HG03521 (cell line): ENCODE results near the gene PARP15.

ENCODE experiments used
- ATAC-seq: cut with Tn5 transposase; IDR thresholded peaks from one replicate; pipeline ENCODE4 v1.9.1; 2021; ENCODE audit warnings: mild to moderate bottlenecking, moderate library complexity; ENCODE audit not compliant: unreplicated experiment

Gene PARP15

GRCh38 chr3:122661633-122662032 is 84.2 kb downstream of the PARP15 start:
- ATAC-seq = no peak

GRCh38 chr3:122662505-122662904 is 85.1 kb downstream of the PARP15 start:
- ATAC-seq = no peak

- no peak for ATAC-seq
These were observed 87.9 kb downstream of the PARP15 start for GRCh38 chr3:122665226-122665786.

GRCh38 chr3:122665881-122666280 is 88.4 kb downstream of the PARP15 start:
- no peak for ATAC-seq

- ATAC-seq = peak; percentile 71
These were observed 91.7 kb downstream of the PARP15 start for GRCh38 chr3:122668930-122669730.

- ATAC-seq = no peak
These were observed 94.1 kb downstream of the PARP15 start for GRCh38 chr3:122671553-122671952.

GRCh38 chr3:122674339-122674738 is 96.9 kb downstream of the PARP15 start:
- ATAC-seq = no peak

- ATAC-seq = no peak
These were observed 99.3 kb downstream of the PARP15 start for GRCh38 chr3:122676759-122677158.

GRCh38 chr3:122677216-122677615 is 99.8 kb downstream of the PARP15 start:
- no peak for ATAC-seq

GRCh38 chr3:122678506-122678905 is 101.1 kb downstream of the PARP15 start:
- no peak for ATAC-seq

GRCh38 chr3:122679085-122679881 is 101.8 kb downstream of the PARP15 start:
- ATAC-seq = no peak

GRCh38 chr3:122679882-122680474 is 102.5 kb downstream of the PARP15 start:
- ATAC-seq = no peak

- no peak for ATAC-seq
These were observed 103.2 kb downstream of the PARP15 start, which contains the start of gene PARP14 for GRCh38 chr3:122680475-122681283. PARP14 (plus strand) TSS chr3:122680839; CDS start chr3:122680884, 45 bp downstream.

- ATAC-seq = no peak
These were observed 104.0 kb downstream of the PARP15 start for GRCh38 chr3:122681284-122681973.

- ATAC-seq = no peak
These were observed 104.5 kb downstream of the PARP15 start for GRCh38 chr3:122681974-122682409.

GRCh38 chr3:122682778-122683411 is 105.4 kb downstream of the PARP15 start:
- peak; percentile 27 for ATAC-seq

- ATAC-seq = no peak
These were observed 109.8 kb downstream of the PARP15 start for GRCh38 chr3:122687298-122687697.
